A673 (cell line): Measurements from ENCODE around the gene TBX3. TPM values are rescaled to one million over a fixed set of nuclear protein-coding genes. Genes with fewer than 3 reads are reported as not detected.

Experiments
- BruUV-seq: library from RNA; stranded (reverse); fragments of 400-500 nt; replicated peaks from 2 replicates; lab custom pipeline; 2021; lab: Mats Ljungman, UMichigan
- CTCF ChIA-PET: fragments of 300-600 bp; sonication (Branson Sonifier 250); formaldehyde crosslinking; loops from one replicate; lab custom pipeline; 2022; ENCODE audit warnings: antibody characterized with exemption; lab: Charles Lee
- POLR2A ChIA-PET: fragments of 300-600 bp; sonication (Branson Sonifier 250); formaldehyde crosslinking; loops from one replicate; lab custom pipeline; 2022; ENCODE audit warnings: antibody characterized with exemption; ENCODE audit not compliant: low non-redundant PET; lab: Charles Lee
- DNase-seq: peaks from one replicate; pipeline ENCODE4 v3.0.0-alpha.2; 2015; ENCODE audit warnings: low spot score
- H3K27ac ChIP-seq: fragments of 200-600 bp; sonication (generic); 2 replicates; pipeline ENCODE4 v1.5.1; 2016; ENCODE audit warnings: mixed run types, low read depth, mild to moderate bottlenecking, mixed read lengths, antibody characterized with exemption, low read length; ENCODE audit not compliant: poor library complexity, severe bottlenecking
- H3K27me3 ChIP-seq: fragments of 200-600 bp; sonication (generic); replicated peaks from 2 replicates; pipeline ENCODE4 v1.6.1; 2017; ENCODE audit warnings: mixed run types, low read depth, mild to moderate bottlenecking, mixed read lengths, antibody characterized with exemption, low read length; ENCODE audit not compliant: insufficient read depth, poor library complexity
- H3K36me3 ChIP-seq: fragments of 200-600 bp; sonication (generic); 2 replicates; pipeline ENCODE4 v1.6.1; 2016; ENCODE audit warnings: mixed run types, mild to moderate bottlenecking, mixed read lengths, antibody characterized with exemption, low read length; ENCODE audit not compliant: insufficient read depth, poor library complexity, severe bottlenecking
- H3K4me1 ChIP-seq: fragments of 200-600 bp; sonication (generic); 2 replicates; pipeline ENCODE4 v1.6.1; 2017; ENCODE audit warnings: mixed run types, mild to moderate bottlenecking, mixed read lengths, antibody characterized with exemption, low read length; ENCODE audit not compliant: insufficient read depth, poor library complexity, severe bottlenecking
- H3K4me3 ChIP-seq: fragments of 200-600 bp; sonication (generic); 2 replicates; pipeline ENCODE4 v1.5.1; 2016; ENCODE audit warnings: low read depth, mixed run types, mild to moderate bottlenecking, mixed read lengths, low read length; ENCODE audit not compliant: poor library complexity, severe bottlenecking
- H3K9me3 ChIP-seq: fragments of 200-600 bp; sonication (generic); 2 replicates; pipeline ENCODE4 v1.6.1; 2016; ENCODE audit warnings: mixed run types, low read depth, mild to moderate bottlenecking, mixed read lengths, antibody characterized with exemption, low read length; ENCODE audit not compliant: poor library complexity, severe bottlenecking
- CTCF ChIP-seq: fragments of 300-800, 200-600 bp; sonication (generic); conservative IDR thresholded peaks from 2 replicates; pipeline ENCODE4 v1.5.1; 2017; ENCODE audit warnings: low read depth, mild to moderate bottlenecking, antibody characterized with exemption, low read length, moderate library complexity, mixed read lengths
- EZH2 ChIP-seq: fragments of 200-600 bp; sonication (generic); IDR thresholded peaks from 2 replicates; pipeline ENCODE4 v1.6.1; 2017; ENCODE audit warnings: borderline replicate concordance, low read depth, mild to moderate bottlenecking, mixed read lengths, antibody characterized with exemption, low read length; ENCODE audit not compliant: poor library complexity, severe bottlenecking
- intact Hi-C: fragments of 100-400 bp; cut with micrococcal nuclease; formaldehyde crosslinking; loops from one replicate; pipeline ENCODE4 v1.10.0; 2022; ENCODE audit not compliant: unreplicated experiment
- total RNA-seq: library from RNA; stranded (reverse); gene quantifications from 2 replicates; pipeline ENCODE4 v1.2.3, GENCODE V29; 2021

The TBX3 gene
- total RNA-seq, 1 experiment from 2014 or later = 1.4 TPM

- peaks cover 19% of the 10 kb centered on the region for H3K27me3 ChIP-seq
- ChIA-PET POLR2A (no interaction called here), CTCF (no interaction called here)
- no peak for DNase-seq
- TF ChIP-seq EZH2 = no peak
- no peak for TF ChIP-seq CTCF
- H3K36me3 ChIP-seq = no peaks in the 10 kb centered on the region
- BruUV-seq = no TSS peak
- no peak overlapping the region for H3K27ac ChIP-seq
- H3K4me3 ChIP-seq = no peak overlapping the region
- intact Hi-C loops = no loop called here
- no peaks in the 10 kb centered on the region for H3K4me1 ChIP-seq
- H3K9me3 ChIP-seq = no peaks in the 10 kb centered on the region
Measured at GRCh38 chr12:114698566-114699163, 14.7 kb upstream of the TBX3 start.

GRCh38 chr12:114697741-114698565, 14.0 kb upstream of the TBX3 start:
- ChIA-PET POLR2A (no interaction called here), CTCF (no interaction called here)
- no peak overlapping the region for H3K27ac ChIP-seq
- peak; percentile 29 for DNase-seq
- no peaks in the 10 kb centered on the region for H3K9me3 ChIP-seq
- TF ChIP-seq CTCF (no peak), EZH2 (no peak)
- intact Hi-C loops = no loop called here
- no peaks in the 10 kb centered on the region for H3K4me1 ChIP-seq
- H3K36me3 ChIP-seq = no peaks in the 10 kb centered on the region
- H3K4me3 ChIP-seq = no peak overlapping the region
- no TSS peak for BruUV-seq
- H3K27me3 ChIP-seq = peaks cover 26% of the 10 kb centered on the region

- Histone ChIP-seq H3K36me3 (no peaks in the 10 kb centered on the region), H3K9me3 (no peaks in the 10 kb centered on the region), H3K4me1 (no peaks in the 10 kb centered on the region), H3K4me3 (no peak overlapping the region), H3K27me3 (peaks cover 33% of the 10 kb centered on the region), H3K27ac (no peak overlapping the region)
- no peak for DNase-seq
- TF ChIP-seq CTCF (no peak), EZH2 (no peak)
- CTCF ChIA-PET = no interaction called here
- no TSS peak for BruUV-seq
- intact Hi-C loops = no loop called here
- POLR2A ChIA-PET = no interaction called here
Measured at GRCh38 chr12:114697243-114697716, 13.3 kb upstream of the TBX3 start.
